GM18861 (cell line): ENCODE data around the gene PIM2.

Experiments
- ATAC-seq: cut with Tn5 transposase; IDR thresholded peaks from one replicate; pipeline ENCODE4 v1.9.1; 2021; ENCODE audit not compliant: unreplicated experiment

PIM2 gene

DNA sequence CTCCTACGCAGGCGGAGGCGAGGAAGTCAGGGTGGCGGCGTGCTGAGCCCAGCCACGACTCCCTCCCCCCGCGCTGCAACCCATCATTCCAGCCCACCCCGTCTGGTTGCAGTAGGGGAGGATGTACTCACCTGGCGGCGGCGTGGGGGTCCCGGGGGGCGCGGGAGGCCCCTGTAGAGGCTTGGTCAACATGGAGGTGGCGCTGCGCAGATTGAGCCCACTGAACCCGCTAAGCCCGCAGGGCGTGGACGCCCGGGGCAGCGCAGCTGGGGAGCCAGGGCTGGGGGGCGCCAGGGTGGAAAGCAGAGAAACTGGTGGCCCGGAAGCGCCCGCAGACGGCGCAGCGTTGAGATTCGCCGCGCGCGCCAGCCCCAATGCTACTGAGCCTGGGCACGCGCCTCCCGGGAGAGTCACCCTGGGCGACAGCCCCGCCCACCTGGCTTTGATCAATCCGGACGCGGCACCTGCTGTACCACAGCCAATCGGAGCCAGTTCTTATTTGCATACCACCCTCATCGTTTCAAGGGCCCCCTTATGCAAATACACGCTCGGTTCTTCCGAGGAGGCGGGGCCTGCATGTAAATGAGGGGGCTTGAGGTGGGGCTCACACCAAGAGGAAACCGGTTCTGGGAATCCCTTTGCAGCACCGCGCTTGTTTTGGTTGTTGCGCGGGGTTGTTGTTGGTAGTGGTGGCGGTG, at the start of gene PIM2:
Gene PIM2 (minus strand): TSS at position 382 of the 698 bp plus-strand sequence. CDS start 190 bp downstream, at position 192.
- ATAC-seq: peak; percentile 54

DNA sequence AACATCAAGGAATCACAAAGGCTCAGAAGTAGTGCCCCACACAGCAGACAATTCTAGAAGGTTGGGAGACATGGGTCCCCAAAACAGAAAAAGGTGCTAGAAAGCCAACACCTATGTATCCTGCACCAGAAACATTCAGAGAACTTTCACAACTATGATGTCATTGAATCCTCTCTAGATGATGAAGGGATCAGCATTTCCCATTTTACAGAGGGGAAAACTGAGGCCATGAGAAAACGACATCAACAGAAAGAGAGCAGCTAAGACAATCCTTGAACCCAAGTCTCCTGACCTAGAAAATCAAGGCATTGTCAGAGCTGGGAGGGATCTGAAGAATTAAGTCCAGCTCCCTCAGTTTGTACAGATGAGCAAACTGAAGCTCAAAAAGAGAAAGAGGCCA, 49.6 kb upstream of the PIM2 start:
- ATAC-seq: no peak

DNA sequence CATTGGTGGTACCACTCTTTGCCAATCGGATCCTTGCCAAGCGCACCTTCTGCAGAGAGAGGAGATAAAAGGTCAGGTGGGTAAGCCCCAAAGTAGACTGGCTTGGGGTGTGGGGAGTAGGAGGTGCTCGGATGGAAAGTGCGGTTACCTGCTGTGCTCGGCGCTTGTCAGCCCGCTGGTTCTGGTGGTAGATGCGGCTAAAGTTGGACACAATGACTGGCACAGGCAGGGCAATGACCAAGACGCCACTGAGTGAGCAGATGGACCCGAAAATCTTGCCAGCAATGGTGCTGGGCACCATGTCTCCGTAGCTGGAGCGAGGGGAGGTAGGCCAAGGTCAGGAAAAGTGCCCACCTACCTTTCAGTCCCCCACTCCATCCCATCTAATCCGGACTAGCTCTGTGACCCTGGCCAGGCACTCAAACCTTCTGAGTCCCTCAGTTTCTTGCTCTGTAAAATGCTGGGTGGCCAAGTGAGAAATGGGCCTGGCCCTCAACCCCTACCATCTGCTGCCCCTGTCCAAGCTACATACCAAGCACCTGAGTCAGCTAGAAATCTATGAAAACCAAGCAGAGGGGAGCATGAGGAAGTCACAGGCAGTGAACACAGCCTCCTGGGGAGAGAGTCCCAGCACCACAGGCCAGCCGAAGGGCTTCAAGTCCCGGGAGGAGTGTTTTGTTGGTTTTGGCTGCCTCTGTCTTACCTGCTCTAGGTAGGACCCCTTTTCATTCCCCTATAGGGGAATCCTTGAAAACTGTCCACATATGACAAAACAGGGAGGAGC, 48.2 kb upstream of the PIM2 start:
- ATAC-seq: no peak

DNA sequence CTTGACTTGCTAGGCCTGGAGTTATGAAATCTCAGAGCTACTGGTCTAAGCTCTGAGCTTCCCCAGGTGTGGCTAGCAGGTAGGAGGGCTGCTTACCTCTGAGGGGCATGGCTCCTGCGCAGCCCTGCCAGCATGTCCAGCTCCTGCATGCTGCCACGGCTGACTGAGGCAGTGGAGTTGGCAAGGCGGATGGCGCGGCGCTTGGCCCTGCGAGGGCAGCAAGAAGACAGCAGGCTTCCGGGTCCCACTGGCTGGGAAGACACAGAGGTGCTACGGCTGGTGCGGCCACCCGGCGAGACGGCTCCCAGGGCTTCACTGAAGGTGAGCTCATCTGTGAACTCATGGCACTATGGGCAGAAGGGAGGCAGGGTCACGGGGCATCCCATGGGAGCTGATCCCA, 47.1 kb upstream of the PIM2 start:
- ATAC-seq: no peak

DNA sequence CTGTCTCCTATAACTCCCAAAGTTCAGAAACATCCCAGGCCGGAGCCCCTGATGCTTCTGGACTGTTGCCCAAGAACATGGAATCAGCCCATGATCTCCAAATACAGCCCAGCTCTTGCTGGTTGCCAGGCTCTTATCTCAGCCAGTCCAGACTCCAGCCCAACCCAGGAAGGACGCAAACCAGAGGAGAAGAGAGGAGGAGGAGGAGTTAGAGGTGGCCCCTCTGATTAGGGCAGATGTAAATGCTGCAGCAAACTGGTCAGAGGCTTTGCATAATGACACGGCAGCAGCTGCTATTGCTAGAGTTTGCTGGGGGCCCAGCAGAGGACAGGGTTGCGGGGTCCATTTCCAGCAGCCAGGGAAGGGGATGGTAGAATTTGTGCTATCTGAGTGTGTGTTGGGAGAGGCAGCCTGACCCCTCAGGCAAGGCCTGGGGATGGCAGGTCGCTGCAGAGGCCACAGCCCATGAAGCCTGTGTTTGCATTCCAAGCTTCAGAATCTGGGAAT, 42.8 kb upstream of the PIM2 start:
- no peak for ATAC-seq

DNA sequence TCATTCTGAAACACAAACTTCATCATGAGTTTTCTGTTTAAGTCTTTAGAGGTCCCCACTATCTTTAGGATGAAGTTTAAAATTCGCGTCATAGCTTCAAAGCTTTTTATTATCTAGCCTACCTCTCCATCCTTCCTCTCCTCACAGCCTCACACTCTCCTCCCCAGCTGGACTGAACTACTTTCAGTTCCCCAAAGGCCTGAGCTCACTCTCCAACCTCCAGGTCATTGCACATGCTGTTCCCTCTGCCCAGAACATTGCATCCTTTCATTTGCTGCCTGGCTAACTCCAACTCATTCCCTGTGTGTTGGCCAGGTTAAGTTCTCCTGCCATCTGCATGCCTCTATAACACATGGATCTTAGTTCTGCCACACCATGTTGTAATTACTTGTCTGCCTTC, 41.5 kb upstream of the PIM2 start:
- no peak for ATAC-seq

DNA sequence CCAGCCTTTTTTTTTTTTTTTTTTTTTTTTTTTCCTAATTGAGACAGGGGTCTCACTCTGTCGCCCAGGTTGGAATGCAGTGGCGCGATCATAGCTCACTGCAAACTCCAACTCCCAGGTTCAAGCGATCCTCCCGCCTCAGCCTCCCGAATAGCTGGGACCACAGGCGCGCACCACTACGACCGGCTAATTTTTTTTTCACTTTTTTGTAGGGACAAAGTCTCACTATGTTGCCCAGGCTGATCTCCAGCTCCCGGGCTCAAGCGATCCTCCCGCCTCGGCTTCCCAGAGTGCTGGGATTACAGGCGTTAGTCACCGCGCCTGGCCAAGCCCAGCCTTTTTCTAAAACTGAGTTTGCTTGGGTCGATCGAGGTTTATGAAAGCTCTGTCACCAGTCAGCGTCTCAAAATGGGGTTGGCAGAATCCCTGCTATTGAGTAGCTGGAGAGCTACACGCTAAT, 39.8 kb upstream of the PIM2 start:
- no peak for ATAC-seq

DNA sequence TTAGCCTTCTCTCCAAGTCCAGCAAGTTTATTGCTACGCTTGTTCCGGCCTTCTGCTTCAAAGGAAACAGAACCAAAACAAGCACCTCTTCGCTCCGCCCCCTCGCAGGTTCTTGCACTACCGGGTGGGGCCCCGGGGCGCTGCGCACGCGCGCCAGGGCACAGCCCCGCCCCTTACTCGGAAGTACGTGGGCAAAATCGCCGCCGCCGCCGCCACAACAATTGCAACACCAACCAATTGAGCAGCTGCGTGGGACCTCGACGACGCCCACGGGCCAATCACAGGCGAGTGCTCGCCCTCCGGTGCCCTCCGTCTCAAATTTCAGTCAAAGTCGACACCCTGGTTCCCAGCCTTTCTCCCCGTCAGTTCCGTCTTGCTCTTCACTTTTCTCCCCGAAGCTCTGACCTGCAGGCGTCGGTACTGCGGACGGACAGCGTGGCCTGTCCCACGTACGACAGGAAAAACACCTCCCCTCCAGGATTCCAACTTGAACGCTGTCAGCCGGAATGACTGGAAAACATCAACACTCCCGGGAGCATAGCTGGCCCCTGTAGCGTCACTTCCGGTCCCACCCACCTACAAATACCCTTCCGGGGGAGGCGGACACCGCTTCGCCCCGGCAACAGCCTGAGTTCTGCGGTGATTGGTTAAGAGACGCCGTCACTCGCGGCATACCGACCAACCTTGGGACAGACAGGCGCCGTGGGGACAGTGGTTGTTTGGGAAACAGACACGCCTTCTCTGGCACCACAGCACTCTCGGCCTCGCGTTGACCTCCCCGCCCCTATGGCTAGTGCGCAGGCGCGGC, 39.2 kb upstream of the PIM2 start:
- peak; percentile 80 for ATAC-seq

DNA sequence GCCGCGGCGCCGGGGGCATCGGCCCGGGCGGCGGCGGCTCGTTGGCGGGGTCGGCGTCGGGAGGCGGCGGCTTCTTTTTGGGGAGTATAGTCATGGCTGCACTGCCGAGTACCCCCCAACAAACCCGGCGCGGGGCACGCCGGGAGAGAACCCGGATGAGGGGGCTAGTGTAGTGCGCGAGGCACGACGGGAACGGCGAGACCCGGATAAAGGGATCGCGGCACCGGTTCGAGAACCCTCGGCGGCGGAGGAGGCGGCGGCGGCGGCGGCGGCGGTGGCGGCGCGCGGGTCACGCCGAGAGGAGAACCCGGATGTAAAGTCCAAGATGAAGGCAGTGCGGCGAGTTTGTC, 38.6 kb upstream of the PIM2 start, which contains the start of gene OTUD5:
Gene OTUD5 (minus strand): TSS at position 131 of the 350 bp plus-strand sequence. CDS start 37 bp downstream, at position 94.
- ATAC-seq: peak; percentile 22

DNA sequence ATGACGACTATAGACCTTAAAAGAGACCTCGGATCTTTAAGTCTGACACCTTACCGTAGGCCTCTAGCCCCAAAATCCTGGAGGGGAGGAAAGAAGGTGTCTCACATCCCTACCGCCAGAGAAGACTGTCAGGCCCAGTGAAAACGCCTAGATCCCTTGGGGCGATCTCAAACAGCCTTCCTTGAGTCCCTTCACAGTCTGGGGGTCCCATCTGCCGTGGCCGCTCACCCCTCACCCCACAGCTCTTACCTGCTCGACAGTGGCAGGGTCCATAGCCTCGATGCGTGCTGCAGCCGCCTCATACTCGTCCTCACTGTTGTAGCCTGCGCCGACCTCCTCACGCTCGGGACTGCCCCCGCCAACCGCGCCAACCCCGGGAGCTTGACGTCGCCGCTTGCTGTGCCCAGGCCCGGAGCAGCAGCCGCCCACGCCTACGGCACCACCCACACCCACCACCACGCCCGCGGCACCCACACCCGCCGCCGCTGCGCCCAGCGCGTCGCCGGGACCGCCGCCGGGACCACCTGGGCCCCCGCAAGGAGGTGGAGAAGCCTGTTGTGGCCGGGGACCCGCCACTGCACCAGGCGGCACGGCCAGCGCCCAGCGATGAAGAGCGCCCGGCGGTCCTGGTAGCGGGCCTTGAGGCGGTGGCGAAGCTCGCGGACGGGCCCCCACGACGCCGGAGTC, 38.0 kb upstream of the PIM2 start:
- ATAC-seq: no peak

DNA sequence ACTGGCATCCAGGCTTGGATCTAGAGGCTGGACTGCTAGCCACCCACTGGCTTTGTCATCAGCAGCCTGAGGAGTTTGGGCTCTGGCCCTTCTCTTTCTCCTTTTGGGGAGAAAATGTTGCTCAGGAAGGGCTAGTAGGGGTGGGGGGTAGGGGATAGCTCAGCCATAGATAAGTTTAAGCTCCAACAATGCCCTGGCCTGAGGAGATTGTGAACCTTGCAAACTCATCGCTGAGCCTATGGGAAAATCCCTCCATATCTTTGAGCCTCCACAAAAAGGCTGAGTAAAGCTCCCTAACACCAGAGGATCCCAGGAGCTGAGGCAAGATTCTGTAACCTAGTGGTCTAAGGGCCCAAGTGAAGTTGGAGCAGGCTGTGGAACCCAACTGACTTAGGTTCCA, 29.8 kb upstream of the PIM2 start:
- ATAC-seq: no peak

DNA sequence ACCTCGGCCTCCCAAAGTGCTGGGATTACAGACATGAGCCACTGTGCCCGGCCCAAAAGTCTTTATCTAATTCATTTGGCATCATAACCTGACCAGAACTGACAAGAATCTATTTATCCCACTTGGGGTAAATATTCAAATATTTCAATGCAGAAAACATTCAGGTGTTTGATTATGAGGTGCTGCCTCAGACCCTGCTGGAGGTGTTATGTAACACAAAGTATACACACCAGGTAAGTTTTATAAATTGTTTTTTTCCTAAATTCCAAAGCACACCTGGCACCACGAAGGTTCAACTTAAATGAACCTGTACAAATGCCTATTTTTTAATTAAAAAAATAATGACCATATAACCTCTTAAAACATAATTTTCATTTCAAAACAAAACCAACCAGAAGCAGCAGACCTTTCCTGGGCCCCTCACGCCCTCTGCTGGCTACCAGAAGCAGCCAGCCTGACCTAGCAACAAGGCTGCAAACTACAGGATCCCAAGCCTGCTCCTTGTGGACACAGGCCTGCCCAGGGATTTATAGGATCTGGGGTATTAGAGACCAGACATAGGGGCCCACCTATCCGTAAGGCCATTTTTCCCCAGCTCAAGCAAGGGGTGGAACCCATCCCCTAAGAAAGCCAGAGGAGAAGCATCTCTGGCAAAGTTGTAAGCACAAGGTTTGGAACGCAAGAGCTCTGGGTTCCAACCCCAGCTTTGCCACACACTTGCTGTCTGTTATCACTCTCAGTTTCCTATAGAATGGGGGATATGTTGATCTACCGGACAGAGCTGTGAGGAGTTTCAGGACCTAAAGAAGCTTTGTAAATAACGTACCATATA, 26.9 kb upstream of the PIM2 start:
- no peak for ATAC-seq

DNA sequence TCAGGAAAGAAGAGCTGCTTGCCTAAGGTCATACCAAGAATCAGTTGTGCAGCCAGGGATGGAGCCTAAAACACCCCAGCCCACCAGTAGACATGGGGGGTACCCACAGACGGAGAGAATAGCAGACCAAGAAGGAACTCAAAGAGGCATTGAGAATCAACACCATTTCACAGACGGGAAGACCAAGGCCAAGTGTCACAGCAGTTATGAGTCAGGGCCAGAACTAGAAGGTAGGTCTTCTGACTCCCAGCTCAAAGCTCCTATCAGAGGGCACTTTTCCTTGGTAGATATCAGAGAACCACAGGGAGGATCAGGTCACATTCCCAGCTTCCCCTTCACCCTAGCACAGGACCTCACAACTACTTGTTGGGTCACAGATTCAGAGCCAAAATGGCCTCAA, 24.1 kb upstream of the PIM2 start:
- ATAC-seq: no peak

DNA sequence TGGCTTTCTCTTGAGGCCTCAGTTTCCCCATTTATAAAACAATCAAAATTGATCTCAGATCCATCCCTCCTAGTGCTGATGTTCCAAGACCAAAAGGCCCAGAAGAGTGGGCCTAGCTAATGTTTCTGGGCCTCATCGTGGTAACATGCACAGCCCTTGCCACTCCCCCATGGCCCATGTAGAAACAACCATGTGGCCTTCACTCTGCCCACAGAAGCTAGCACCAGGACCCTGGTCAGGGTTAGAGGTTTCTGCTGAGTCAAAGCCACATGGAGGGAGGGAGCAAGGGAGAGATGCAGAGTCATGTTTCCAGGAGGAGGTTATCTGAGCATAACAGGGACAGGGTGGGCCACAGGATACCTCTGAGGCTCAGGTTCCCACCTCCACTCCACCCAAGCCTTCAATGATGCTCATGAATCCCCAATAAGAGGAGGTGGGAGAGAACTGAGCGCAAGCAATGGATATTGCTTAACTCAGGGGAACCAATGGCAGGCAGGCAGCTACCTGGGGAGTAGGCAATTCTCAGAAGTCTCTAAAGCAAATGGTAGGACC, 21.7 kb upstream of the PIM2 start:
- no peak for ATAC-seq

DNA sequence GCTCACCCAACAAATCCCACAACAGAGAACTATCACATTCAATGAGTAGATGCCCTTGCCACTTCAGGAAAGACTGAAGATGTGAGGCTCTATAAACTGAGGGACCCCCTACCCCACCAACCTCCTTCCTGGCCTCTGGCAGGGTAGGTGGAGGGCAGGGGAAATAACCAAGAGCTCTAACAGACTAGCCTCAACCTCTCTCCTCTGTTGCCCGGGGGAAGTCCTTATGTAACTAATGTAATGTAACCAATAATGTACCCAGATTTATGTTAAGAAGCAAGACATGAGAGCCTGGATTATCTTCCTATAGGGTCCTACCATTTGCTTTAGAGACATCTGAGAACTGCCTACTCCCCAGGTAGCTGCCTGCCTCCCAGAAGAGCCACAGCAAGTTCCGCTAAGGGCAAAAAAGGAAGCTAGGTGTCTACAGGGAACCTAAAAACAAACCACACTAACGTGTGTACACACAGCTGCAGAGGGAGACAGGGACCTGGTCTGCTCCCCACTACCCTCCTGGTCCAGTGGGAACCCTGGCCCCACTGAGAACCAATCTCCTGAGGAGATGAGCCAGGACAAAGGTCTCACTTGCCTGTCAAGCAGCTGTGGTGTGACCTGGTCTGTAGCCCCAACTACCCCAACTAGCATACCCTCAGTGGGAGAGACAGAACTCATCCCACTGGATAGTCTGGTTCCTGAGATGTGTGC, 20.9 kb upstream of the PIM2 start:
- ATAC-seq: peak; percentile 22

DNA sequence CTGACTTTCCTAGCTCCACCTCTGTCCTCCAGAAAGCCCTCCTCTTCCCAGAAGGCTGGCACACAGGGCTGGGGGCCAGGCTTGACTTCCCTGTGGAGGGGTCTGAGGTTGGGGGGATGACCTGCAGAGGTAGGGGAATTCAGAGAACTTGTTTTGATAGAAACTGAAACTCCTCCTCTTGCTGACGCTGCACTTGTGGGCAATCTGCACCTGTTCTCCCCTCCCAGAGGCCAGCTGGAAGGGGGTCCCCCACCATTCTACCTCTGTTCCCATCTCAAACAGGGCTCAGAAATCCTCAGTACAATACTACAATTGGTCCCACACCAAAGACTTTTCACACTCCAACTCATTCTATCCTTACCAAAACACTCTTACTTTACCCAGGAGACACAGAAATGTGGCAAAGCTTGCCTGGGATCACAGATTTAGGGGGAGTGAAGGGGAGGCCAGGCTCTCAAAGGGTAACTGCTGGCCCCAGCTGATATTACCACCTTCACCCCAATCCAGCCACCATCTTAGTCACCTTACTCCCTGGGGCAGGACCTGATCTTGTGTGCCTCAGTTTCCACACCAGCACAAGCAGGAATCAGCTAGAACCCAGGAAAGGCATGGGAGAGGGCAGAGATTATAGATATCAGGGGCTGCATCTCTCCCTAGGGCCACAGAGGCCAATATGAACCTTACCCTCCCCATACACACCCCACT, 20.0 kb upstream of the PIM2 start:
- peak; percentile 44 for ATAC-seq

DNA sequence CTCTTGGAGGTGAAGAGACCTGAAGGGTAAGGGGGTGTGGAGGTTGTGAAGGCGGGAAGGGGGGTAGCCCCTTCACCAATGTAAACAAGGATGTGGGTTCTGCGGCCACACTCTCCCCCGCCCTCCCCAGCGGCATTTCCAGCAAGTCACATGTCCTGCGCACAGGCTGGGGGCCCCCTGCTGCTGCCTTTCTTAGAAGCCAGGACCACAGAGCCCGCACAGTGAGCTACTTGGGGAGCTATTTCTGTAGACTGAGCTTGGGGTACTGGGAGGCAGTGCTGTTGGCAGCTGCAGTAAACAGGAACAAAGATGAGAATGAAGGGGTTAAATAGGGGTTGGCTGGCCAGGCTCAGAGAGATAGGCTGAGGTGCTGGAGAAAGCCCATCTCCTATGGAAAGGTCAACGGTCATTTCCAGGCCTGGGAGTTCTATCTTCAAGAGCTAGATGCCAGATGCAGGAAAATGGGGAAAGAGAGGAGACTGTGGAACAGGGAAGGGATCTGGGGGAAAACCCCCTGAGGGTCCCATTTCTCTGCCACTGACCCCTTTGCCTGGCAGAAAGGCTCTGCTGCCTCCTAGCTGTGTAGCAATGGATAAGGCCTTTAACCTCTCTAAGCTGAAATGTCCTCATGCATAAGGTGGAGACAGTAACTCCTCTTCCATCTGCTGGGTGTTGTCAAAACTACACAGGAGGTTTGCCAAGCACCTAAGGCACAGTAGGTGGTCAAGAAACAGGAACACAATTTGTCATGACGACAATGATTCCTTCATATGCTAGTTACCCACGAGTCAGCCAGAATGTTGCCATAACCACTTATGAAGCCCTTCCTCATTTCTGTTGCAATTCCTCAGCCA, 18.5 kb upstream of the PIM2 start:
- peak; percentile 46 for ATAC-seq
